GM18870 (cell line): Measurements from ENCODE around the gene WBP11.
A peak's percentile ranks its signal among the peaks of the same experiment; 100 is the strongest.

Experiments used
- ATAC-seq: cut with Tn5 transposase; IDR thresholded peaks from one replicate; pipeline ENCODE4 v1.9.1; 2021; ENCODE audit warnings: moderate library complexity; ENCODE audit not compliant: unreplicated experiment

The WBP11 gene

GRCh38 chr12:14803011-14803829 lies at the start of gene WBP11, which contains the start of gene C12orf60:
WBP11 (minus strand) TSS chr12:14803478; CDS start chr12:14801383, 2,095 bp downstream.
C12orf60 (plus strand) TSS chr12:14803670; CDS start chr12:14822936, 19,266 bp downstream.
- peak; percentile 100 for ATAC-seq

- no peak for ATAC-seq
Observed at GRCh38 chr12:14852880-14853279, 49.6 kb upstream of the WBP11 start.

DNA sequence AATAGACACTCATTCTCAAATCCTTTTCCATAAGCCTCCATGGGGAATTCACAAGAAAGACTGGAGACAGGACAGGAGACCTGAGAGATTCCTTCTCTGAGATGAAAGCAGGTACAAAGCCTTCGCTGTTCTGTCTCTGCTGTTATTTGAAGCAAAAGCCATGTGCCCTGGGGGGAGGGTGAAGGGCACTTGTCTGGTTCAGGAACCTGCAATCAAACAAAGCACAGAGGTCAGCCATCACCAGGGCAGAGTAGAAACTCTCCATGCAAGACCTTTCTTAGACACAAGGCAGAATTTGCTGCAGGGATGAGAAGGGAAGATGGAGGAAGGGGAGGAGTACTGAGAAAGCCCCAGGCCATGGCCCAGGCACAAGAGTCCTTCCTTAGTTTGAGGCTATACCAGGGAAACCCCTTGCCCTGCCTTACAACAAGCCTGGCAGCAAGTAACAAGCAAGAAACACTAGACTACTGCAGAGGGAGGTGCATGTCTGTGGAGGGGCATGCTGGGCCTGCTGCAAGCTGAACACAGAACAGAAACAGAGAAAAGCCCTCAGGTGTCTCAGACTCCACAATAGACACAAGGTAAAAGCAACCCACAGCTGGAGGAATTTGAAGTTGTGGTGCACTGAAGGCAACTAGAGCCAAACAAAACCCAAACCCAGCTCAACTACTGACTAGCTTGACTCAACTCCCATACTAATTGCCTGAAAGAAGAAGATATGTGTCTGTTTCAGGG lies 47.8 kb upstream of the WBP11 start:
- ATAC-seq: peak; percentile 71

GRCh38 chr12:14849661-14850060 lies 46.4 kb upstream of the WBP11 start:
- no peak for ATAC-seq

DNA sequence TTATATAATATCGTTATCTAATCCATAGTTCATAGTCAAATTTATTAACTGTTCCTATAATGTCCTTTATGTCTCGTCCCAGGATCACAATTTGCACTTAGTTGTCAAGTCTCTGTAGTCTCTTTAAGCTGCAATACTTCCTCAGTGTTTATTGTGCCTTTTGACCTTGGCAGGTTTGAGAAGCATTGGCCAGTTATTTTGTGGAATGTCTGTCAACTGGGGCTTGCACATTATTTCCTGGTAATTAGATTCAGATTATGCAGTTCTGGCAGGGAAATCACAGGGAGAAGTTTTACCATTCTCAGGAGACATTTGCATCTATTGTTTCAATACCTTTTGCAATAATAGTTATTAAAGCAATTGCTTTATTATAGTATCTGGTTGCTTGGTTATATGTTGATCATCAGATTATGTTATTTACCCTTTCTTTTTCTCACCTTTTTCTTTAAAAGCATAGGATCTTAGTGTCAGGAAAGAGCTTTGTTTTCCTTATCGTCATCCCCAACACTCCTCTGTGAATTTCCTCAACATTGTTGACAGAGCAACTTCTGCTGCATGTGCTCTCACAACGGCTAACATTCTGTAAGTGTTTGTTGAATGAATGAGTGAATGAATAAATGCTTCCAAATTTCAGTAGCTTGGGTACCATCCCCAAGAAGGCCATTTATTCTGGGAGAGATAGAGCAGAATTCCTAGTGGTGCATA lies 43.8 kb upstream of the WBP11 start:
- ATAC-seq: no peak

GRCh38 chr12:14846042-14846587 lies 42.8 kb upstream of the WBP11 start:
- ATAC-seq: no peak

- no peak for ATAC-seq
Observed at GRCh38 chr12:14845350-14845750, 42.1 kb upstream of the WBP11 start.

DNA sequence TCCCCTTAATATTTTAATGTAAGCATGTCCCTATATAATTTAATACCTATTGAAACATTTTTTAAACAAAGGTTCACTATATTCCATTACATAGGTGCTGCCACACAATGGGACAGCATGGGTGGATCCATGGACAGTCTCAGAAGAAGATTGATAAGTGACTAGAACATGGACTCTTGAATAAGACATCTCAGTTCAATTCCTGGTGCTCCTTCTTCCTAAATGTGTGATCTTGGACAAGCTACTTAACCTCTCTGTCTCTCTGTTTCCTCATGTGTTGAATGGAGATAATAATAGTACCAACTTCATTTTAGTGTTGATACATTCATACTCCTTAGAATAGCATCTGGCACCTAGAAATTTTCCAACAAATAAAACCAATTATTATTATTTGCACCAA lies 41.1 kb upstream of the WBP11 start:
- ATAC-seq: no peak

DNA sequence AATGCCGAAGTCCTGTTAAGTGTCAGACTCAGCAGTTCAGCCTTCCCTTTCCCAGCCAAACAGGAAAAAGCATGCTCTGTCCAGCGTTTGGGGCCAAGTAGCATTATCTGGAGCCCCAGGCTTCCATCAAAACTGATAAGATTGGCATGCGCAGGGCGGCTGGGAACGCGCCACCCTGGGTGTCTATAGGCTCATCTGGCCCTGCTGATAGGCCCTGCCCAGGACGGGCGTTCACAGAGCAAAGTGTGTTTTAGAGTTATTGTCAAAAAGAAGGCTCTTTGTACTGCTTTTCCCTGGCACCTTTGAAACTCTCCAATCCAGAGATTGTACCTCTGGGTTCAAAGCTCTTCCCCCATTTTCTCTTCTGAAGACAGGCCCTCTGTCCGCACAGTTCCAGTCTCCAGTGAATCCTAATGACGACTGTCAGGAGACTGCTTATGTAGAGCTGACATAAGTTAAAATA lies 40.2 kb upstream of the WBP11 start, which contains the start of gene ART4:
ART4 (minus strand) TSS at position 102 of the 463 bp plus-strand sequence. CDS start 413 bp downstream, outside the sequence.
- no peak for ATAC-seq

- no peak for ATAC-seq
Observed at GRCh38 chr12:14842315-14842714, 39.0 kb upstream of the WBP11 start.

DNA sequence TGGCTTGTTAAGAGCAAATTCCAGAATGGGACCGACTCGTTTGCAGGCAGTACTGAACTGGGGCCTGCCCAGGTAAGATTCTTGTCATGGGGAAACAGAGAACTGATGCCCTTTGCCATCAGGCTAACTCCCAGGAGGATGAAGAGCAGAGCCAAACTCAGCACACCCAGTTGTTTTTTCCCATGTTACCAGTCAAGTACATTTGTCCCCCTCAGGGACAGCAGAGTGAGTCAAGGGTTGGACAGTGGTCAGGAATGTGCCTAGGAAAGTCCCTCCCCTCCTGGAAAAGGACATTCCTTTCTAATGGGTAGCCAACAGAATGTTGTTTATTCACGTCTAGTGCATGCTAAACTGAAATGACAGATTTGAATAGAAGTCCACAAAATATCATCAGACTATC lies 38.5 kb upstream of the WBP11 start:
- ATAC-seq: no peak

GRCh38 chr12:14840616-14841015 lies 37.3 kb upstream of the WBP11 start:
- no peak for ATAC-seq

DNA sequence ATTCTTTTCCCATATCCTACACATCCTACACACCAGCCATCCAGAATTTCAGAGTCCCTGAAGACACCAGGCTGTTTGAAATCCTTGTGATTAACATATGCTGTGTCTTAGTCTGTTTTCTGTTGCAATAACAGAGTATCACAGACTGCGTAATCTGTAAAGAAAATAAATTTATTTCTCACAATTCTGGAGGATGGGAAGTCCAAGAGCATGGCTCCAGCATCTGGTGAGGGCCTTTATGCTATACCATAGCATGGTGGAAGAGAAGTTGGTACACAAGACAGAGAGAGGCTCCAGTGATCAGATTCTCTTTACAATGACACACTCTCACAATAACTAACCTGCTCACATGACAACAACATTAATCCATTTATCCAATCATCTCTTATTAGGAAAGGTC lies 36.0 kb upstream of the WBP11 start:
- no peak for ATAC-seq

DNA sequence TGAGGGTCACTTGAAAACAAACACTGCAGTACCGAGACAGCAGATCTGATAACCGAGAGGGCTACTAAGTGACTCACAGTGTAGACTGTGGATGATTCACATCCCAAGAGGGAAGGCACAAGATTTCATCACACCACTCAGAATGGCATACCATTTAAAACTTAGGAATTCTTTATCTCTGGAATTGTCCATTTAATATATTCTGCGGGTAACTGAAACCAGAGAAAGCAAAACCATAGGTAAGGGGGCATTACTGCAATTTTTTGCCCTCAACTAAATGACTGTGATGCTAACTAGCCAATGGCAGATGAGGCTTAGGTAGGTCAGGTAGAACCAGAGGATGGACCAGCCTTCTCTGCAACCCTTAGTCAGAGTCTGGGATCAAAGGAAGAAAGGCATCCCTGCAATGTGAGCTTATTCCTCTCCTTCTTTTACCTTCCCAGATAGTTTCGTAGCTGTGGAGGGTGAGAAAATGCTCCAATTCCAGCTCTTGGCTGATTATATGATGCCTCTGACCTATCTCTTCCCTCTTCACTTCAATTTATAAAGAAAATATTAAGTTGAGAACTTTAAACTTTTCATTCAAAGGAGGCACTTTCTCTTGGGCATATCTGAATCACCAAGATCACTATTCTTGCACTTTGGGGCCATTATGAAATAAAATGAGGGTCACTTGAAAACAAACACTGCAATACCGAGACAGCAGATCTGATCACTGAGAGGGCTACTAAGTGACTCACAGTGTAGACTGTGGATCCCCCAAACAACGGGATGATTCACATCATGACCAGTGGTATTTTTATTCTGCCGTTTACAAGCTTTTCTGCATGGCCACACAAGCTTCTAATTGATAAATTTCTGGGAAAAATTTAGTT lies 33.3 kb upstream of the WBP11 start:
- ATAC-seq: no peak

DNA sequence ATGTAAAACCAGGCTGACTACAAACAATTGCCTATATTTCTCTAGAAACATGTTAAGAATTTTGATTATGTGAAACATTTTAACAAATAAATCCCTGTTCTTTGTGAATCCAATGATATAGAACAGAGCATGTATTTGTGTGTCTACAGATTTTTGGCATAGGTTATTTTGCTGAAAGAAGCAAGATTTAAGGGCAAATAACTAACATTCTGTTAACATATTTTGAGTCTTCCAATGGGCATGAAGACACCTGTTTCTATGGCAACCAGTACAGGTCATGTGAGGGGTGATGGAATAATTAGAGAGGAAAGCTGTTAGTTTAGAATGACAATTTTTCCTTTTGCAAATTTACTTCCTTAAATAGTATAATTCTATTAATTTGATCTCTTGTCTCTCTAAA lies 31.2 kb upstream of the WBP11 start:
- no peak for ATAC-seq

DNA sequence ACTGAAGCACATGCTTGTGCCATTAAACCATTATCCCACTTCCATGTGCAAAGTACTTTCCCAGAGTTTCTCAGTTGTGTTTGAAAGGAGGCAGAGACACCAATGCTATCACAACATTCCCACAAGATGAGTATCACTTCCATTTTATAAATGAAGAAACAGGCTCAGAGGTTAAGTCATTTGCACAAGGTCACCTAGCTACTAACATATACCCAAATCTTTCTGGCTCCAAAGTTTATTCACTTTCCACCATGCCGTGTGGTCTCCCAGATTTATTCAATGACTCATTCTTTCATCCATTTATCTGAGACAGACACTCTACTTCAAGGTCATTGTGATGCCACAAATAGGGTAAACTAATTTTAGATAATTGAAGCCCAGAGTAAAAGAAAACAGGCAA lies 30.7 kb upstream of the WBP11 start:
- no peak for ATAC-seq

GRCh38 chr12:14833336-14833735 lies 30.1 kb upstream of the WBP11 start:
- ATAC-seq: no peak

DNA sequence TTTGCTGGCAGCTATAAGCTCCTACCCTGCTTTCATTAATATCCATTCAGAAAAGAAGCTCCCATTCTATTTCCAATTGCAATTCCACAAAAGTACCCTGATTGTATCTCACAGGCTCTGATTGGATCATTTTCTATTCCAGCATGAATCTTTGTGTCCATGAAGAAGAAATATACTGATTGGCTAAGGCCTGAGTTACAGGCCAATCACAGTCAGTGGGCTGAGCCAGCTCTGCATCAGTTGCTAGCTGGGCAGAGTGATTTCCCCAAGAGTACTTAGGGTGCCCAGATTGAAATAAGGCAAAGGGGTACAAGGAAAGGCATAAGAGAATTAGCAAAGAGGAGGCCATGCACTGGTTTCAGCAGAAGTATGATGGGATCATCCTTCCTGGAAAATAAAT lies 25.6 kb upstream of the WBP11 start:
- peak; percentile 64 for ATAC-seq

GRCh38 chr12:14827043-14827442 lies 23.8 kb upstream of the WBP11 start:
- ATAC-seq: no peak

- no peak for ATAC-seq
Observed at GRCh38 chr12:14826491-14826890, 23.2 kb upstream of the WBP11 start.
